Right lobe of liver (tissue), 6 donors: ENCODE measurements around the gene PDGFB. TPM values are rescaled to one million over a fixed set of nuclear protein-coding genes. Genes with fewer than 3 reads are reported as not detected.

Experiments
- ATAC-seq, 4 donors: fragments of 200-7000 bp; cut with Tn5 transposase; one replicate each; pipeline ENCODE4 v1.9.1; 2020; ENCODE audit warnings: mild to moderate bottlenecking in 4 of 4, moderate library complexity in 4 of 4
- DNase-seq, 3 donors: peaks; one replicate each; pipeline ENCODE4 v3.0.0-alpha.2; 2020
- H3K27ac ChIP-seq, 3 donors: fragments of 200-600 bp; one replicate each; pipeline ENCODE4 v1.8.0; 2022
- H3K27me3 ChIP-seq, 2 donors: fragments of 200-600 bp; one replicate each; pipeline ENCODE4 v1.8.0; 2022
- H3K36me3 ChIP-seq, 4 donors: fragments of 200-600 bp; sonication (generic) in 1 of 4; one replicate each; pipeline versions ENCODE4 v1.5.1 to v1.8.0; 2017 to 2022; ENCODE audit warnings: control low read depth in 1 of 4
- H3K4me1 ChIP-seq, 4 donors: fragments of 200-600 bp; sonication (generic) in 1 of 4; one replicate each; pipeline versions ENCODE4 v1.5.1 to v1.8.0; 2017 to 2022; ENCODE audit warnings: control low read depth in 1 of 4
- H3K4me3 ChIP-seq, 3 donors: fragments of 200-600 bp; one replicate each; pipeline ENCODE4 v1.8.0; 2022
- H3K9me3 ChIP-seq, 4 donors: fragments of 200-600 bp; sonication (generic) in 1 of 4; one replicate each; pipeline versions ENCODE4 v1.5.1 to v1.8.0; 2017 to 2022; ENCODE audit warnings: control low read depth in 1 of 4
- POLR2A ChIP-seq: fragments of 450-650 bp; IDR thresholded peaks from one replicate; pipeline ENCODE4 v1.6.1; 2017; ENCODE audit warnings: antibody characterized with exemption, mild to moderate bottlenecking
- WGBS: methylation state at CpG from one replicate; pipeline ENCODE4 v1.1.6; 2018; ENCODE audit warnings: low coverage, low lambda C conversion rate; ENCODE audit not compliant: insufficient coverage; ENCODE audit errors: missing lambda C conversion rate; 5-methylcytosine and 5-hydroxymethylcytosine counted together
- intact Hi-C, 2 donors: fragments of 100-400 bp; cut with DNase I; formaldehyde crosslinking; loops; one replicate each; pipeline versions ENCODE4 v1.11.2 to v1.14.1; 2022
- total RNA-seq, 6 experiments: library from RNA; depleted of rRNA in 2 of 6; stranded (reverse); fragments of >200 nt in 2 of 6; fragmentation: NEBNext Ultra II Directional in 3 of 6; extraction: Animal tissue kit (Norgen Biotek cat#: 25700) in 3 of 6; gene quantifications; one replicate each; pipeline versions ENCODE4 v1.1.0 to v1.2.4, GENCODE V29; 2016 to 2023
- TF ChIP-seq, protein P1 (sequence below), 4 donors: fragments of 200-600 bp in 3 of 4; fragments of 450-650 bp in 1 of 4; IDR thresholded peaks; one replicate each; pipeline versions ENCODE4 v1.5.1 to v1.8.0; 2016 to 2022; ENCODE audit warnings: antibody characterized with exemption in 4 of 4, mild to moderate bottlenecking in 2 of 4
- donor health status: DM: no; HTN: yes; CAD: no.
- donor health status: DM: no; HTN: no; CAD: no.
- donor health status: DM: no; HTN: no; CAD: no.
- donor health status: DM: no; HTN: yes; CAD: no.
- donor health status: DM: no; HTN: yes; CAD: no.

Gene PDGFB
- total RNA-seq, 6 experiments from 2014 or later: 0.90 to 10.2 (median 3.3) TPM

DNA sequence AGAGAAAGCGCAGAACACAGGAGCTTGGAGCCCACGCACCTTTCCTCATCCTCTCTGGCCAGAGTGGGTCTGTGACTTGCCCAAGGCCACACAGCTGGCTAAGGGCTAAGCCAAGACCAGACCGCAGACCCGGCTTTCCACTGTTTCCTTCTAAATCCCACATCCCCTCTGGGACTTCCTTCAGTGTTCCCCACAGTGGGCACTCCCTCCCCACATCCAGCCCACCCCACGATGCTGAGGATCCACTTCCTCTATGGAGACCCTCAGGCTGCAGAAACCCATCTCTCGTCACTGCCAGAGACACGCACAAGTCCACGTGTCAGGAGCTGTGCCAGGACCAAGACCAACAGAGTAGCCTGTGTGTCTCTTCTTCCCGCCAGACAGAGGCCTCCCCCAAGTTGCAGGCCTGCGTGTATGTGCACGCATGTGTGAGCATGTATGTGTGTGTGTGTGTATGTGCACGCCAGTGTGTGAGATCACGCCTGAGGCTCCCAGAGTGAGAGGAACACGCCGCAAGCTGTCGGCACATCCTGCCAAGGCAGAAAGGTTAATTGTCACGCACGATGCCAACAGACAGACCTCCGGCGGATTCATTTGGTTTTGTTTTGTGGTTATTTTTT is 21.6 kb downstream of the PDGFB start:
- ATAC-seq (no peak), DNase-seq (peak in 1 of 3 donors; percentile 42)
- Histone ChIP-seq H3K36me3 (no peaks in the 10 kb centered on the region), H3K9me3 (no peaks in the 10 kb centered on the region), H3K4me3 (no peak overlapping the region), H3K27ac (no peak overlapping the region), H3K27me3 (no peaks in the 10 kb centered on the region), H3K4me1 (no peaks in the 10 kb centered on the region)
- TF ChIP-seq POLR2A: no peak
- TF ChIP-seq, protein P1, sequence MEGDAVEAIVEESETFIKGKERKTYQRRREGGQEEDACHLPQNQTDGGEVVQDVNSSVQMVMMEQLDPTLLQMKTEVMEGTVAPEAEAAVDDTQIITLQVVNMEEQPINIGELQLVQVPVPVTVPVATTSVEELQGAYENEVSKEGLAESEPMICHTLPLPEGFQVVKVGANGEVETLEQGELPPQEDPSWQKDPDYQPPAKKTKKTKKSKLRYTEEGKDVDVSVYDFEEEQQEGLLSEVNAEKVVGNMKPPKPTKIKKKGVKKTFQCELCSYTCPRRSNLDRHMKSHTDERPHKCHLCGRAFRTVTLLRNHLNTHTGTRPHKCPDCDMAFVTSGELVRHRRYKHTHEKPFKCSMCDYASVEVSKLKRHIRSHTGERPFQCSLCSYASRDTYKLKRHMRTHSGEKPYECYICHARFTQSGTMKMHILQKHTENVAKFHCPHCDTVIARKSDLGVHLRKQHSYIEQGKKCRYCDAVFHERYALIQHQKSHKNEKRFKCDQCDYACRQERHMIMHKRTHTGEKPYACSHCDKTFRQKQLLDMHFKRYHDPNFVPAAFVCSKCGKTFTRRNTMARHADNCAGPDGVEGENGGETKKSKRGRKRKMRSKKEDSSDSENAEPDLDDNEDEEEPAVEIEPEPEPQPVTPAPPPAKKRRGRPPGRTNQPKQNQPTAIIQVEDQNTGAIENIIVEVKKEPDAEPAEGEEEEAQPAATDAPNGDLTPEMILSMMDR (IDR thresholded peaks at IDR 0.05): no peak
- intact Hi-C loops: no loop called here
- WGBS: 75% methylated on average over 19 of the region's 20 CpGs

DNA sequence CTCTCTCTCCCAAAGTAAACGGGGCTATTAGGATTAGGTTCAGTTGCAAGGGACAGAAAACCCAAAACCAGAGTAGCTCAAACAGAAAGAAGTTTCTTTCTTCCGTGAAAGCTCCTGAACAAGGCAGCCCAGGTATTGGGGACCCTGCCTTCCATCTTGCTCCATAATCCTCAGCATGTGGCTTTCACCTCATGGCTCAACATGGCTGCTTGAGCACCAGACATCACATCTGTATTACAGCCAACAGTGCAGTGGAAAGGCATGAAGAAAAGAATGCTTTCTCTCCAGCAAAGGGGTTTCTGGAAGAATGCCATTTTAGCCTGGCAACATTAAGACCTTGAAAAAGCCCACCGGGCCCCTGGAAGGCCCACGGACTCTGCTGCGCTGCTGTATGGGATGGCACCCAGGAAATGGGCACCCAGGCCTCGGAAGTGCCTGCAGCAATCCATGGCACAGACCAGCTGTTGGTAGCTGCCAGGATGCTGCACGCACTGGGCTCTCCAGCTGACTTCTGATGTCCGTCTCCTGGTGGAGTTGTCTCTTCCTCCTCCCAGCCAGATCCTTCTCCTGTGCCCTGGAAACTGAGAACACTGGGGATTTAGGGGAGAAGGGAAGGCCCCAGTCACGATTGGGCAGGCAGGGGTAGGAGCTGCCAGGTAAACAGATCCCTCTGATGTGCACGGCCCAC is 22.6 kb downstream of the PDGFB start:
- DNase-seq (peak in 1 of 3 donors; percentile 40), ATAC-seq (no peak)
- H3K36me3 ChIP-seq: no peaks in the 10 kb centered on the region
- no peaks in the 10 kb centered on the region for H3K4me1 ChIP-seq
- no peak overlapping the region for H3K4me3 ChIP-seq
- H3K9me3 ChIP-seq: no peaks in the 10 kb centered on the region
- intact Hi-C loops: no loop called here
- WGBS: 92% methylated on average over 2 of the region's 10 CpGs
- H3K27ac ChIP-seq: no peak overlapping the region
- no peaks in the 10 kb centered on the region for H3K27me3 ChIP-seq
- TF ChIP-seq POLR2A: no peak
- TF ChIP-seq, protein P1 (IDR thresholded peaks at IDR 0.05): no peak

DNA sequence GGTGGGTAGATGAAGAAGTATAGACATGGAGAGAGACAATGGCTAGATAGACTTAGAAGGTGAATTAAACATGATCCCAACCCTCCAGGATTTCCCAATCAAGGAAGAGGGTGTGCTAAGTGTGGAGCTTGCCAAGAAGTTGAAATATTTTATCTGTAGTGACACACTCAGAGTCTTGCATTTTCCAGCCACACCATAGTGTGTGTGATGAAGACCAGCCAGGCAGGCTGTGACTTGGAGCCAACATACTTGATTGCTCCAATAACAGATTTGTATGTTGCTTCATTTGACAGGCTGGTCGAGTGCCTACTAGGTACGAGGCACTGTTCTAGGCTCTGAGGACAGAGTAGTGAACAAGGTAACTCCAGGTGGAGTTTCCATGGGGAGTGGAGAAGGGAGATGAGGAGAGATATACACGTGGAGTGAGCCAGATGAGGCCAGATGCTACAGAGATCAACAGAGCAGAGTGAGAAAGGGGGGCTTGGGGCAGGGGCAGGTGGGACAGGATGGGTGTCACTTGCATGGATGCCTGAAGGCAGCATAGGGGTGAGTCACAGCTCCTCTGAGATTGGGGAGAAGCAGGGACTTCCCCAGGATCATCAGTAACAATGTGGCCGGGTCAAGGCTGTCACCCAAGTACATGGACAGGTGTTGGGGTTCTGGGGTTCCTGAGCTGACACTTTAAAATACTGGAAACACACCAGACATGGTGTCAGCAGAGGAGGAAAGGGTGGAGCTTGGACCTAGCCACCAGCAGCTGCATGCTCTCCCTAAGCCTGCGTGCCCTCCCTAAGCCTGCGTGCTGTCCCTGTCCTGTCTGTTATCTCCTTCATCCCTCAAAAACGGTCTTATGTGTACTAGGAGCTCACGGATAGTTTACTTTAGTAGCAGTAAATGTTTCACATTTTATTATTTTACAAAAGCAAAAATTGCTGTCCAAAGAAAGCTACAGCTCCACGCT is 23.6 kb downstream of the PDGFB start:
- H3K9me3 ChIP-seq: no peaks in the 10 kb centered on the region
- no peak overlapping the region for H3K27ac ChIP-seq
- no peaks in the 10 kb centered on the region for H3K27me3 ChIP-seq
- WGBS: 49% methylated on average over 8 of the region's 9 CpGs
- ATAC-seq (peak in 2 of 4 donors; percentile 9 to 42), DNase-seq (peak in 2 of 3 donors; percentile 5 to 19)
- intact Hi-C loops: no loop called here
- no peak overlapping the region for H3K4me3 ChIP-seq
- no peaks in the 10 kb centered on the region for H3K36me3 ChIP-seq
- H3K4me1 ChIP-seq: no peaks in the 10 kb centered on the region
- no peak for TF ChIP-seq POLR2A
- TF ChIP-seq, protein P1 (IDR thresholded peaks at IDR 0.05): no peak

DNA sequence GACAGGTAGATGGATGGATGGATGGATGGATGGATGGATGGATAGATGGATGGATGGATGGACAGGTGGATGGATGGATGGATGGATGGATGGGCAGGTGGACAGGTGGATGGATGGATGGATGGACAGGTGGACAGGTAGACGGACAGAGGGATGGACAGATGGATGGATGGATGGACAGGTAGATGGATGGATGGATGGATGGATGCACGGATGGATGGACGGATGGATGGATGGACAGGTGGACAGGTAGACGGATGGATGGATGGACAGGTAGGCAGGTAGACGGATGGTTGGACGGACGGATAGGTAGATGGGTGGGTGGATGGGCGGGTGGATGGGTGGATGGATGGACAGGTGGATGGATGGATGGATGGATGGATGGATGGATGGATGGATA is 24.3 kb downstream of the PDGFB start:
- no peaks in the 10 kb centered on the region for H3K36me3 ChIP-seq
- TF ChIP-seq, protein P1 (IDR thresholded peaks at IDR 0.05): no peak
- TF ChIP-seq POLR2A: no peak
- DNase-seq (peak in 1 of 3 donors; percentile 7), ATAC-seq (no peak)
- H3K4me3 ChIP-seq: no peak overlapping the region
- WGBS: 86% methylated on average over 8 of the region's 8 CpGs
- no peaks in the 10 kb centered on the region for H3K27me3 ChIP-seq
- no peaks in the 10 kb centered on the region for H3K9me3 ChIP-seq
- H3K4me1 ChIP-seq: no peaks in the 10 kb centered on the region
- no peak overlapping the region for H3K27ac ChIP-seq
- intact Hi-C loops: no loop called here
